ENCODE results near the gene SMC4. TPM values are rescaled to one million over a fixed set of nuclear protein-coding genes. Genes with fewer than 3 reads are reported as not detected.

SMC4 gene
- total RNA-seq, 3 donors from 2014 or later, result 36.3 to 54.1 (median 36.8) TPM

DNA sequence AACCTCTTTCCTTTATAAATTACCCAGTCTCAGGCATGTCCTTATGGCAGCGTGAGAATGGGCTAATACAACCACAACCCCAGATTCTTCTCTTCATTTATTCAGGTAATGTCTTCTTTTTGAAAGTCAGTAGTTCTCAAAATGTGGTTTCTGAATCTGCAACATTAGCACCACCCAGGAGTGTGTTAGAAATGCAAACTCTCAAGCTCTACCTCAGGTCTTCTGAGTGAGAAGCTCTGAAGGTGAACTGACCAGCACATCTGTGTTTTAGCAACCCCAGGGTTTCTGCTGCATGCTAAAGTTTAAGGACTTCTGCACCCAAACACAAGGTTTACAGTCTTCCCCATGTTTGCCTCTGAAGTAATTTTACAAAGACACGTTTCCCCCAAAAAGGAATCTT, 72.4 kb downstream of the SMC4 start:
- TF ChIP-seq, protein P1, sequence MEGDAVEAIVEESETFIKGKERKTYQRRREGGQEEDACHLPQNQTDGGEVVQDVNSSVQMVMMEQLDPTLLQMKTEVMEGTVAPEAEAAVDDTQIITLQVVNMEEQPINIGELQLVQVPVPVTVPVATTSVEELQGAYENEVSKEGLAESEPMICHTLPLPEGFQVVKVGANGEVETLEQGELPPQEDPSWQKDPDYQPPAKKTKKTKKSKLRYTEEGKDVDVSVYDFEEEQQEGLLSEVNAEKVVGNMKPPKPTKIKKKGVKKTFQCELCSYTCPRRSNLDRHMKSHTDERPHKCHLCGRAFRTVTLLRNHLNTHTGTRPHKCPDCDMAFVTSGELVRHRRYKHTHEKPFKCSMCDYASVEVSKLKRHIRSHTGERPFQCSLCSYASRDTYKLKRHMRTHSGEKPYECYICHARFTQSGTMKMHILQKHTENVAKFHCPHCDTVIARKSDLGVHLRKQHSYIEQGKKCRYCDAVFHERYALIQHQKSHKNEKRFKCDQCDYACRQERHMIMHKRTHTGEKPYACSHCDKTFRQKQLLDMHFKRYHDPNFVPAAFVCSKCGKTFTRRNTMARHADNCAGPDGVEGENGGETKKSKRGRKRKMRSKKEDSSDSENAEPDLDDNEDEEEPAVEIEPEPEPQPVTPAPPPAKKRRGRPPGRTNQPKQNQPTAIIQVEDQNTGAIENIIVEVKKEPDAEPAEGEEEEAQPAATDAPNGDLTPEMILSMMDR (IDR thresholded peaks at IDR 0.05), result no peak
- ATAC-seq, result no peak
- no peak overlapping the region for H3K4me3 ChIP-seq
- no peaks in the 10 kb centered on the region for H3K36me3 ChIP-seq (ENCODE audit: low read depth)
- peaks cover 18% of the 10 kb centered on the region for H3K9me3 ChIP-seq
- no peak for DNase-seq
- intact Hi-C loops (cut with DNase I, micrococcal nuclease), result no loop called here
- H3K4me1 ChIP-seq (ENCODE audit: low read depth), result no peaks in the 10 kb centered on the region

DNA sequence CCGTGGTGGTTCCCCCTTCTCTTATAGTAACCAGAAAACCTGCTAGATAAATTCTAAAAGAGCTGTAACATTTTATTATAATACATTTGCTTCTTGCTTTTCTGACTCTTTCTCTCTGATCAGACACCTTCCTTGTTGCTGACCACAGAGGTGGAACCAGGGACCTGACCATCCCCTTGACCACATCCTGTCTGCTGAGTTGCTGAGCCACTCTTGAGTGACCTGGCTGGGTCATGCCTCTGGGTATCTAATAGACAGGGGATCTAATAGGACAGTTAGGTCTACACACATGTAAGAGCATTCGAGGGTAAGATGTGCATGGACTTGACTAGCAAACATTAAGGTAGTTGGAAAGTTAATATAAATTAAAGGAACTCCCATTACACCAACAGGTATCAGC, 72.9 kb downstream of the SMC4 start:
- DNase-seq (no peak), ATAC-seq (no peak)
- intact Hi-C loops (cut with DNase I, micrococcal nuclease), result no loop called here
- Histone ChIP-seq H3K4me1 (ENCODE audit: low read depth) (no peaks in the 10 kb centered on the region), H3K4me3 (no peak overlapping the region), H3K9me3 (peaks cover 18% of the 10 kb centered on the region), H3K36me3 (ENCODE audit: low read depth) (no peaks in the 10 kb centered on the region)
- TF ChIP-seq, protein P1 (IDR thresholded peaks at IDR 0.05), result no peak

DNA sequence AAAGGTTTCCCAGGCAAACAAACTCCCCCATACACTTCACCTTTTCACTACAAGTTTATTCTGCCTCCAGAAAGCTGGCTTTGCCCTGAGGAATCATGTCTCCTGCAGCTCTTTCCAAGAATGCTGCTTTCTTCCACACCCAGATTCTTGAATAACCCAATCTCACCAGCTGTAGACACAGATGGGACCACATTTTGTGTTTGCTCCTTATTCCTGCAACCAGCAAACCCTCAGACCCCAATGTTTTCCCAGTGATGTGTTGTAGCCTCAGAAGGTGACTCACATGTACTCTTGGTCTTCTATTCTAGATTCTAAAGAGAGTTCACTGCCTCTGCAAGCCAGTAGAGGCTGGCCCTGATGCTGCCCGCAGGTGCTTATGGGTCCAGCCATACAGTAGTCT, 73.8 kb downstream of the SMC4 start:
- no peak for ATAC-seq
- no peak overlapping the region for H3K4me3 ChIP-seq
- TF ChIP-seq, protein P1 (IDR thresholded peaks at IDR 0.05), result no peak
- intact Hi-C loops (cut with DNase I, micrococcal nuclease), result no loop called here
- peaks cover 18% of the 10 kb centered on the region for H3K9me3 ChIP-seq
- no peaks in the 10 kb centered on the region for H3K4me1 ChIP-seq (ENCODE audit: low read depth)
- H3K36me3 ChIP-seq (ENCODE audit: low read depth), result no peaks in the 10 kb centered on the region
- DNase-seq, result no peak

DNA sequence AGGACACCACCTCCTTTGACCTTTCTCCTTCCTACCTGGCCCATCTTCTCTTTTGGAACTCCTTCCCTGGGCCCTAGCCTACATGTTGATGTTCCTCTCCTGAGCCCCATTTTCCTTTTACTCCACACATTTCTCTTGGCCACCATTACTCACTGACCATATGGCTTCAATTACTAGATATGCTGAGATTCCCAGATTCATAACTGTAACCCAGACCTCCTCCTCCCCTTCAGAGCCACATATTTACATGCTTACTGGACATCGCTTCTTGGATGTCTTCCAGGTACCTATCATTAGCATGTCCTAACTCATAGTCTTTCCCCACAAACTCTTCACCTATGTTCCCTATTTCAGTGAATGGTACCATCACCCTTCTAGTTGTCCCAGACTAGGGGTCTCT, 74.5 kb downstream of the SMC4 start:
- no peak for DNase-seq
- intact Hi-C loops (cut with DNase I, micrococcal nuclease), result no loop called here
- no peak for ATAC-seq

DNA sequence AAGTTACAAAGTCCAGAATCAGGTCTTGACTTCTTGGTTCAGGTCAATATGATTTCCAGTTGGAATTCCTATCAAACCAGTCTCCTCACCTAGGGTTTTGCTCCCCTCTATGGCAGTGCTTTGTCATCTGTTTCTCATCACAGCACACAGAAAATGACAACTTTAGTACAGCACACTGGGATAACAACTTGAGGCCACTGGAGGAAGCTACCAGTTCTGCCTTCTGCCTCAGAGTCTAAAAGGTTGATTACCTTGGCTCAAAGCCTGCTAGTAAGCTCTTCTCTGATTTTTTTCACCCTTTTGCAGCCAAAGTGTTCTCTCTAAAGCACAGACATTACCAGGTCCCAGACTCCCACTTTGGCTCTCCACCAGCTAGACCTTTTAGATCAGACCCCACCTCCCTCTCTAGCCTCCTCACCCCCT, 75.0 kb downstream of the SMC4 start:
- TF ChIP-seq, protein P1 (IDR thresholded peaks at IDR 0.05), result no peak
- Histone ChIP-seq H3K4me1 (ENCODE audit: low read depth) (no peaks in the 10 kb centered on the region), H3K36me3 (ENCODE audit: low read depth) (no peaks in the 10 kb centered on the region), H3K9me3 (peaks cover 18% of the 10 kb centered on the region), H3K4me3 (no peak overlapping the region)
- DNase-seq (no peak), ATAC-seq (peak; percentile 17)
- intact Hi-C loops (cut with DNase I, micrococcal nuclease), result no loop called here

More for the DNA sequence above, 74.5 kb downstream of the SMC4 start:
- Histone ChIP-seq H3K36me3 (ENCODE audit: low read depth) (no peaks in the 10 kb centered on the region), H3K4me1 (ENCODE audit: low read depth) (no peaks in the 10 kb centered on the region), H3K9me3 (peaks cover 18% of the 10 kb centered on the region), H3K4me3 (no peak overlapping the region)
- TF ChIP-seq, protein P1 (IDR thresholded peaks at IDR 0.05), result no peak

DNA sequence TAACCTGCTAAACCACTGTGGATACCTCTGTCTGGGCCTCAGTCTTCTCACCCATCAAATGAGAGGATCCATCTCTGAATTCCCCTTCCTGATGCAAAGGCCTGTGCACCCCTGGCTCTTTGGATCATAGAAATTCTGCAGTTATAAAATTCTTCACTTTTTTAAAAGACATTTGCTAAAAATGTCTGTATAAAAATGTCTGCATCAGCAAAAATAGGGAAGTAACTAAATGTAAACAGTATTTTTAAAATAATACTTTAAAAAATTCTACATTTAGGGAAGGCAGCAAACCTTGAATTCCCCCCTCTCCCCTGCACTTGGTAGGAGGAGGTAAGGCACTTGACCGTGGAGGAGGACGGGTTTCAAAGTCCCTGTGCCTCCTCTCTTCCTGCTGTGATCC, 75.7 kb downstream of the SMC4 start:
- ATAC-seq, result no peak
- Histone ChIP-seq H3K4me1 (ENCODE audit: low read depth) (no peaks in the 10 kb centered on the region), H3K36me3 (ENCODE audit: low read depth) (no peaks in the 10 kb centered on the region), H3K9me3 (peaks cover 15% of the 10 kb centered on the region), H3K4me3 (no peak overlapping the region)
- no peak for DNase-seq
- TF ChIP-seq, protein P1 (IDR thresholded peaks at IDR 0.05), result no peak
- intact Hi-C loops (cut with DNase I, micrococcal nuclease), result no loop called here
